ENCODE measurements around the gene SLC39A9.

SLC39A9 gene

DNA sequence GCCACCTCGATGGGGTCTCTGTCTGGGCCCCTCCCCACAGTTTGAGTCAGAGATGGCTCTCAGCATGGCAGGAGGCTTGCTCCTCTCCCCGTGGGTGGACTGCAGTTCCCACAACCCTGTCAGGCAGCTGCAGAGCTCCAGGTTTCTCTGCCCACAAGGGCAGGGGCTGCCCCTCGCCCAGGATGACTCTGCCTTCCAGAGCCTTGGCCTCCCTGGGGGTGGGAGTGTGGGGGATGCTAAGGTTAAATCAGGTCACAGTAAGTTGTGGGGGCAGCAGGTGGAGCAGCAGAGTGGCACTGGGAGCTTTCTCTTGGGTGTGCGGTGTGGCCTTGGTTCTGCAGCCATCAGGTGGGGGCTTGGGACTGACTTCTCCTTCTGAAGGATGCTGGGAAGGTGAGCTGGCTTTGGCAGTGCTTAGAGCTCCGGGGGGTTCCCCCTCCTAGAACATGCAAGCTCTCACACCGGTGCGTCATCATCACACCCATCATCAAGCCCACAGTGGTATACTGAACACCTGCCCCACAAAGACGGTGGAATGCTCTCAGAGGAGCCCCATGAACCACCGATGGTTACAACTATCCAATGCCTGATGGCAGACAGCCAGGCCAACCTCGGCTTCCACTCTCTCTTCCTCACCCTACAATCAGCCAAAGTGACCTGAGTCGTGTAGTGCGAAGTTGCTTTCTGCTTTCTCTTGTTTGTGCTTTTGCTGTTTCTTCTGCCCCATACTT lies 40.1 kb upstream of the SLC39A9 start:
- no peak overlapping the region for H3K4me3 ChIP-seq (ENCODE audit: low read depth, low read length)
- TF ChIP-seq CTCF (IDR thresholded peaks at IDR 0.05; ENCODE audit: low read depth, low read length, missing control alignments), result no peak
- in situ Hi-C loops (cut with HindIII; ENCODE audit: low sequenced_read_pairs), result no loop called here
- DNase-seq (ENCODE audit: low read depth), result no peak

DNA sequence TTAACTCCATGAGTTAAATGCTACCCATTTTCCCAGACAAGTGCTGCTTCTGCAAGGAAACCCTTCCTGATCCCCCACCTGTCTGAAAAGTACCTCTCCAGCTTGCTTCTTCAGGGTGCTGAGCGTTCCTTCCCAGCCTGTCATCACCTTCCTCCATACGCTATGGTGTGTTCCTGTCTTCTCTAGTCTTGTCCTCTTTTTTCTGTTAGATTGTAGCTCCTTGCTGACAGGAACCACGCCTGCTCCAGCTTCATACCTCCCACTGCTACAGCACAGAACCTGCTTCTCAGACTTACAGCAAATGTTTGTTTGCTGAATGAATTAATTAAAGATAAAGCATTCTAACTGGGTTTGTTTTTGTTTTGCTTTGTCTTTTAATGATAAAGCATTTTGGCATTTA lies 39.5 kb upstream of the SLC39A9 start:
- in situ Hi-C loops (cut with HindIII; ENCODE audit: low sequenced_read_pairs), result no loop called here
- H3K4me3 ChIP-seq (ENCODE audit: low read depth, low read length), result no peak overlapping the region
- no peak for DNase-seq (ENCODE audit: low read depth)
- no peak for TF ChIP-seq CTCF (IDR thresholded peaks at IDR 0.05; ENCODE audit: low read depth, low read length, missing control alignments)

GRCh38 chr14:69360438-69361108 lies 37.9 kb upstream of the SLC39A9 start:
- no peak overlapping the region for H3K4me3 ChIP-seq (ENCODE audit: low read depth, low read length)
- TF ChIP-seq CTCF (IDR thresholded peaks at IDR 0.05; ENCODE audit: low read depth, low read length, missing control alignments), result no peak
- in situ Hi-C loops (cut with HindIII; ENCODE audit: low sequenced_read_pairs), result loop anchor here (5.0 kb wide), 1 partner anchor 113 kb away; no protein-coding TSS in a partner anchor
- no peak for DNase-seq (ENCODE audit: low read depth)

DNA sequence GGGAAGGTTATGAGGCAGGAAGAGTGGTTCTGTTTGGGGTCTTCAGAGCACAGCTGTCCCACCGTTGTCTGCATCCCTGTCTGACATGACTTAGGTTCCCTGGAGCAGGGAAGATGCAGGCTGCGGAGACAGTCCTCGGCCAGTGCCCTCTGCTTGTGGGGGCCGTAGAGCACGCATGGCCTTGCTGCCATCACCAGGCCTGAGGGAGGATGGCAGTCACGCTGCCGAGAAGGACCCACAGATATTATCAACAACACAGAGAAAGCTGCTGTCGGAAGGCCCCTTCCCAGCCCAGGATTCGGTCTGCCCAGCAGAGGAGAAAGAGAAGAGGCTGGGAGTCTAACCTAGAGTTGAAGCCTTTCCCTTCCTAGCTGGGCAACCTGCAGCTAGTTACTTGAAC lies 35.4 kb upstream of the SLC39A9 start:
- TF ChIP-seq CTCF (IDR thresholded peaks at IDR 0.05; ENCODE audit: low read depth, low read length, missing control alignments), result peak; percentile 65
- DNase-seq (ENCODE audit: low read depth), result peak; percentile 18
- in situ Hi-C loops (cut with HindIII; ENCODE audit: low sequenced_read_pairs), result loop anchor here (5.0 kb wide), 1 partner anchor 116 kb away; no protein-coding TSS in a partner anchor
- no peak overlapping the region for H3K4me3 ChIP-seq (ENCODE audit: low read depth, low read length)

DNA sequence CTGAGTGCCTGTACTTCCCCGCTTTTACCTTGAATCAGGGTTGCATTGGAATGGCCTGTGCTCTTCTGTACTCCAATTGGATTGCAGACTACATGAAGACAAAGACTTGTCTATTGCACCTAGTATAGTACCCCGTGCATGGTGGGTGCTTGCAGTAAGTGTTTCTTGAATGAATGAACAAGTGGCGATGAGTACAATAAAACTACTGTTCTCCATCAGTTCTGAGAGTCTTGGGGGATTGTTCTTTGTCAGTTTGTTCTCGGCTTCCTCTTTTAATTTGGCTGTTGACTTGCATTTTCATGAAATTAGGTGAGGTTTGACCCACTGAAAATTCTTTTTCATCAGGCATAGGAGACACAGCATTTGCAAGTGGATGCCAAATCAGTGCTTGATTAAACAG lies 34.5 kb upstream of the SLC39A9 start:
- no peak overlapping the region for H3K4me3 ChIP-seq (ENCODE audit: low read depth, low read length)
- in situ Hi-C loops (cut with HindIII; ENCODE audit: low sequenced_read_pairs), result loop anchor here (5.0 kb wide), 1 partner anchor 117 kb away; no protein-coding TSS in a partner anchor
- TF ChIP-seq CTCF (IDR thresholded peaks at IDR 0.05; ENCODE audit: low read depth, low read length, missing control alignments), result no peak
- no peak for DNase-seq (ENCODE audit: low read depth)

- no peak for TF ChIP-seq CTCF (IDR thresholded peaks at IDR 0.05; ENCODE audit: low read depth, low read length, missing control alignments)
- in situ Hi-C loops (cut with HindIII; ENCODE audit: low sequenced_read_pairs), result loop anchor here (5.0 kb wide), 1 partner anchor 117 kb away; no protein-coding TSS in a partner anchor
- no peak for DNase-seq (ENCODE audit: low read depth)
- no peak overlapping the region for H3K4me3 ChIP-seq (ENCODE audit: low read depth, low read length)
Measured at GRCh38 chr14:69364378-69364777, 34.1 kb upstream of the SLC39A9 start.
